IPS DF 19.7 (cell line): ENCODE data around the gene AUH.
A peak's percentile ranks its signal among the peaks of the same experiment; 100 is the strongest.

Experiments used
- DNase-seq: peaks from one replicate; pipeline ENCODE4 v3.0.0-alpha.2; 2013; ENCODE audit warnings: low read depth, low spot score

AUH gene

DNA sequence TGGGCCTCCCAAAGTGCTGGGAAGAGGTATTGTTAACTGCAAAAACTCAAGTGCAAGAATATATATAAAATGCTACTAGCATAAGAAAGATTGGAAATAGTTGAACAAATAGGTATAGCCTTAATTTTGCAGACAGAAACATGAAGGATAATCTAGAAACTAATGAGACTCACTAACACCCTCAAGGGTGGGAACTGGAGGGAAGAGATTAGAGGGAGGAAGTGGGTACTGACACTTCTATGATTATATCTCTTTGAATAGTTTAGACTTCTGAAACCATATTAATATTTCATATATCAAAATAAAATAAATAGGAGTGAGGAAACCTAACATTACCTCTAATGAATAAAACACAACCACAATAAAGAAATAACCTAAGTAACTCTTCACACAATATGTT lies 23.0 kb downstream of the AUH start:
- no peak for DNase-seq

DNA sequence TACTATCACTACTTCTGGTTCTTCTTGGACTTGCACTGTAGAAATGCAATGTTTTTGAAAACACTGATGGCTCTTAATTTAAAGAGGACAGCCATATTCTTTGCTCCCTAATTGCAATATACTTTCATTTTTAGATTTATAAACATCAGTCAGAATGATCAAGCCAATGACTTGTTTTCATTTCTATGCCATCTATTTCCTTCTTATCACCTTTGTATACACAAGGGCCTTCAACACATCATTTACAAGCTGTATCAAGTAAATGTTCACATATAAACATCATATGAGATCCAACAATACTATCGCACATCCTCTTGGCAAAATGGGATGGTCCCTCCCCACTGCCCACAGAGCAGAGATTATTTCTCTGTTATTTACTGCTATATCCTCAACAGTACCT lies 24.9 kb downstream of the AUH start:
- DNase-seq: no peak

DNA sequence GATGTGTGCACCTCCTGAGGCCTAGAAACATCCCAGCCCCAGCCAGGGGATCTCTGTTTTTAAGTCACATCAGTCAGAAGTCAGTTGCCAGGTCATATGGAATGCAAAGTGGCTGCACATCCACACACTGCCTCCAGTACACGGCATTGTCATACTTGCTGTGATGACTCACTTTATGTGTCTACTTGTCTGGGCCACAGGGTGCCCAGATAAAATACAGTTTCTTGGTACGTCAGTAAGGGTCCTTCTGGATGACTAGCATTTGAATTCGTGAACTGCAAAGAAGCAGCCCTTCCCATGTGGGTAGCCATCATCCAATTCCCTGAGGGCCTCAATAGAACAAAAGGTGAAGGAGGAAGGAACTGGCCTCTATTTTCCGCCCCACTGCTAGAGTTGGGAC lies 27.7 kb downstream of the AUH start:
- DNase-seq: no peak

DNA sequence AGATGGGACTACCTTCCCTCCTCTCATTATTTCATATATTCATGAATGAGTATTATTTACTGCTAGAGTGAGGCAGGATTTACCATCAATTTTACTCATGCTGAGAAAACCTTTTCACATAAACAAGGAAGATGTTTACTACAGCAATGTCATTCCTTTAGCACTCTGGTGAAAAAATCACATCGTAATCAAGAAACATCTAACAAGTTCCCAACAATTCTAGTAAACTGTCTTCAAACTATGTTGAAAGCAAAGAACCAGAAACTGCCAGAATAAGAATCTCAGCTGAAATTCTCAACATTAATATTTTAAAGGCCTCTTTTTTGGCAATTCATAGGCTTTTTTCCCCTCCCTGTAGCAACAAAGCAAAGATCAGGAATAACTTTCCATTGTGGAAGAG lies 28.2 kb downstream of the AUH start:
- DNase-seq: no peak

DNA sequence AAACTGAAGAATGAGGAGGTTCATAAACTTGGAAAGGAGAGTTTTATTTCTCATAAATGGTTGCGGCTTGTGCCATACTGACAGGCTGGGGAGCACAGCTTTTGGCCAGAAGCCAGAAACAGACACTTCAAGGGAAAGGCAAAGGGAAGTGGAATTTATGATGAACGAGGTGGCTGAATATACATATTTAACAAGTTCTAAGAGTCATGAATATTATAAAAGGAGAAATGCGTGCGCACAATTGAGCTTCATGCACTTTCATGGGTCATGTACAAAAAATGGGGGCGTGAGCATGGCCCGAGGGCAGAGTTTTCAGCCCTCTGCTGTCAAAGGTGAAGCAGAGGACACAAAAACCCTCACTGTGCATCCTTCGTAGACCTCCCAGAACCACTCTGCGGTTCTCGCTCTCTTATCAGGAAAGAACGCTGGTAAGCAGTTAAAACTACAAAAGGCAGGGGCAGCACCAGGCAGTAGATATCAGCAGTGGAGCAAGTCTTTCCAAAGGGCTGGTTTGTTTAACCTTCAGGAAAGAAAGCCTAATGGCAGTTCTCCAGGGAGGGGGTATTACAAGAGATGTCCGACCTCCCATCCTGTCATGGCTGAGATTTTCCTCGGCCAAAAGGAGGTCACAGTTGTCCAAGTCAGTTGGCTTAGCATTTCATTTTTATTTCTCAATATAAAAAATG lies 29.0 kb downstream of the AUH start:
- DNase-seq: no peak

DNA sequence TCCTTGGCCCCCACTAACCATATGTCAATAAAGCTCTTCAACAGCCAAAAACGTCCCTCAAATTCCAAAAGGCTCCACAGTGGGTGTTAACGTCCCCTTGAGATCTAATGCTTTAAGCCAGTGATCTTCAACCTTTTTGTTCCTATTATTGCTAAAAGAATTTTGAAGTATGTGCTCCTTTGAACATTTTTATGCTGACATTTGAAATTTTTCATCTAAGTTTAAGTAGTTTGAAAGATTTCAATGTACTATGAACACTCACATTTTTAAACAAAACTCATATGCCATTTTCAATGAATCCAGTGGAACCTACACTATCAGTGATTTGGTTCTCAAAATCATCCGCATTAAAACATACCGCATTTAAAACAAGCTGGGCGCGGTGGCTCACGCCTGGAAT lies 29.9 kb downstream of the AUH start:
- no peak for DNase-seq

DNA sequence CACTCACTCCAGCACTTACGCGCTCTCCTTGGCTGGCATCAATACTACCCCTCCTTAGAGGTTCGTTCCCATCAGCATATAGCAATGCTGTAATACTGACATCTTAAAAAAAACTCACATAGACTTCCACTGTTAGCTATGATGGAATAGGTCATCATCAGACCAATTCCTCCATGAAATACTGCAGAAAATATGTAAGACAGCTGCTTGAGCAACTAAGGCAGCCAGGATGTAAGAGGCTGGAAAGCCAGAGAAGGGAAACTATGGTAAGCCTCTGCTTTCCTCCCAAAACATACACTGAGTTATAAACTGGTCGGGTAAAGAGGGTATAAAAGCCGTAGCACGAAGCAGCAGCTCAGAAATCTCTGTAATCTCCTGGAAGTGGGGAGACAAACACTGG lies 33.5 kb downstream of the AUH start:
- DNase-seq: no peak

DNA sequence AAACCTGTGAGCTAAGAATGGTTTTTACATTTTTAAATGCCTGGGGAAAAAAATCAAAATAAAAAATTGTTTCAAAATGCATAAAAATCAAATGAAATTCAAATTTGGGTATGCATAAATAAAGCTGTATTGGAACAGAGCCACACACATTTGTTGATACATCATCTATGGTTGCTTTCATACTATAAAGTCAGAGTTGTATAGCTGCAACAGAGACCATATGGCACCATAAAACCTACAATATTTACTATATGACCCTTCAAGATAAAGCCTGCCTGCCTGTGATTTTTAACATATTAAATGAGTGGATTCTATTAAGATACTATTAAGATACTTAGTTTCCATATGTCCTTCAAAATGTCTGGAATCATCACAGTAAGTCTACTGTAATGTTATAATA lies 40.0 kb downstream of the AUH start:
- no peak for DNase-seq

DNA sequence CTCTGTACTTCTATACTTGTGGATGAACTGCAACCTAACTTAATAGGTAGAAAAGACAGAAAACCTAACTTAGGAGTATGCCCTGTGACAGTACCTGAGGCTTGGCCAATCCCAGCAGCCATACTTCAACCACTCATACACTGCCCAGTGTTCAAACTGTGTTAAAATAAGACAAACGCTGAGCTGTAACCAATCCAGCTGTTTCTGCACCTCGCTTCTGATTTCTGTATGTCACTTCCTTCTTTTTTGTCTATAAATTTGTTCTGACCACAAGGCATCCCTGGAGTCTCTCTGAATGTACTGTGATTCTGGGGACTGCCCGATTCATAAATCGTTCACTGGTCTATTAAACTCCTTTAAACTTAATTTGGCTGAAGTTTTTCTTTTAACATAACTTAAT lies 41.4 kb downstream of the AUH start:
- no peak for DNase-seq

DNA sequence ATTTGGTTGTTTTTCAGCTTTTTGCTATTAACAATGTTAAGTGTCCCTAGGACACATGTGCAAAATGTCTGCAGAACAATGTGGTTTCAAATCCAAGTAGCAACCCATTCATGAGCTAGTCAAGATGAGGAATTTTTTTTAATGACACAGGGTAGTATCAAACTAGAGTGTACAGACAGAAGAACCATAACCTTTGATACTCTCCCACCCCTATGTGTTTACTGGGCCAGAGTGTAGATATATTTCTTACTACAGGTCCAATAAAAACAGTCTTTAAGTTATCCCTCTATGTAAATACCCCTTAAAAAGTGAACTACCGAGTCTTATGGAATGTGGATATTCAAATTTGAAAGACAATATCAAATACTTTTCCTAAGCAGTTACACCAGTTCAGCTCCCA lies 45.6 kb downstream of the AUH start:
- no peak for DNase-seq

DNA sequence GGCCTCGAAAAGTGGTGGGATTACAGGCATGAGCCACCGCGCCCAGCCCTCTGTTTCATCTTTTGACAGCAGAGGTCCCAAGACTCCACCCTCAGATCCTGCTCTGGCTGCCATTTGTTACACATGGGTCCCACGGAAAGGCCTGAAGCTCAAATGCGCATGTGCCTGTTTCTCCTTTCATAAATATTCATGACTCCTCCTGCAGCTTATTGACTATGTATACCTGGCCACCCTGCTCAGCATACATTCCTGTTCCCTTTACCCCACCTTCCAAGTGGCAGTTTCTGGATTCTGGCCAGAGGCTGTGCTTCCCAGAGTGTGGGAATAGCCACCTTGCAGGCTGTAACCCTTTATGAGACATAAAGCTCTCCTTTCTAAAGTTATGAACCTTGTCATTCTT lies 46.5 kb downstream of the AUH start:
- DNase-seq: peak; percentile 30

DNA sequence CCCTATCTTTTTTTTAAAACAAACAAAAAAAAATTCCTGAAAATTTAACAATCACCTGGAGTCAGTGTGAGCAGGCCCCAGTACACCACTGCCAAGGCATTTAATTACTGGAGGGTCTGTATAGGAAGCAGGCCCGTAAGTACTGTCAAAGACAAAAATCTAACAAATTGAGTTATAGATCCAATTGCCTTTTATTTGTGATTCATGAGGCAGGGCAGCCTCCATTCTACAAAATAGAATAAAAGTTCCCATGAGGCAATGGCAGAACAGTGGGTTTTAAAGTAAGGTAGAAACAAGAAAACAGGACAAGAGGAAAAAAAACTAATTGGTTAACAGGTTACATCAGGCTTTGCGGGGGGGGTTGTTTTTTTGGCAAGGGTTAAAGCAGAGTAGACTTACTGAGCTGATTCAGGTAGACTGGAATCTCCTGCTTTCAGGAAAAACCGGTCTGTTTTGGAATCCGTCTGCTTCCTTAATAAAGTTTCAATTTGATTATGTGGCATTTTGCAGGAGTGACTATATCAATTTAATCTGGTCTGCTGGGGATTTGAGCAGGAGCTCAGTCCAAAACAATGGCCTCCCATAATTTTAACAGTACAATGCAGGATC lies 48.9 kb downstream of the AUH start:
- no peak for DNase-seq

DNA sequence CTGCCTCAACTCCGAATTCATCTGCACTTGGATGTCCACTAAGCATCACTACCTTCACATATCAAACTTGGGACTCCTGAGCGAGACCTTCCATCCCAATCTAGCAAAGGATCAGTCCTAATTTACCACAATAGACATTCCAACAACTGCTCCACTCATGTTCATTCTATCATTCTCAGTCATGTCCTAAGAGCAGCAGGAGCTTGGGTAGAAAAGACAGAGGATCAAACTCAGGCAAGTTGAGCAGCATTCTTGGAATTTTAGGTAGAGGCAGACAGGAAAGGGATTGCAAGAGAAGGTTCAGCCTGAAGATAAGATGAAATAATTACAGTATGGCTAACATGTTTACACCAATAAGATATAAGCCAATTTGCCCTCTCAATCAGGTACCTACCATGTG lies 51.7 kb downstream of the AUH start:
- no peak for DNase-seq

DNA sequence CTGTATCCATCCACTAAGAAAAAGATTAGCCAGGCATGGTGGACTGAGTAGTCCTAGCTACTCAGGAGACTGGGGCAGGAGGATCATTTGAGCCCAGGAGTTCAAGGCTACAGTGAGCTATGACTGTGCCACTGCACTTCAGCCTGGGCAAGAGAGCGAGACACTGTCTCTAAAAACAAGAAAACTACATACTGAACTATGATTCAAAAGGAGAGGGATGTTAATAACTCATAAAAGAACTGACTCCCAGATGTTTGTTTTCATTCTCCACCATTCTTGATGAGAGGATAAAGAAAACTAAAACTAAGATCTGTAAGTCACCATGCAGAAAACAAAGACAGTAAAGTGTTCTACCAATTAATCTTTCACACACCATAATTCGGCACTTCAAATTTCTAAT lies 53.5 kb downstream of the AUH start:
- no peak for DNase-seq

DNA sequence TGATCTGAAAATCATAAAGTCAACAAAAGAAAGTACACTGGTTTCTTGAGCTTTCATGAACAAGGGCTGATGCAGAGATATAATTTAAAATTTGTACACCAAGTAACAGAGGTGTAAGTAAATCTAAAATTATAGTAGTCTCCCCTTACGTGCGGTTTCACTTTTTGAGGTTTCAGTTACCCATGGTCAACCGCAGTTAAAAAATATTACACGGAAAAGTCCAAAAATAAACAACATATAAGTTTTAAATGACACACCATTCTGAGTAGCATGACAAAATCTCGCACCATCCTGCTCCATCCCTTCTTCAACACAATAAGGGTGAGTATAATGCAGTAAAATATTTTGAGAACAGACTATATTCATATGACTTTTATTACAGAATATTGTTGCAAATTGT lies 54.4 kb downstream of the AUH start:
- no peak for DNase-seq

DNA sequence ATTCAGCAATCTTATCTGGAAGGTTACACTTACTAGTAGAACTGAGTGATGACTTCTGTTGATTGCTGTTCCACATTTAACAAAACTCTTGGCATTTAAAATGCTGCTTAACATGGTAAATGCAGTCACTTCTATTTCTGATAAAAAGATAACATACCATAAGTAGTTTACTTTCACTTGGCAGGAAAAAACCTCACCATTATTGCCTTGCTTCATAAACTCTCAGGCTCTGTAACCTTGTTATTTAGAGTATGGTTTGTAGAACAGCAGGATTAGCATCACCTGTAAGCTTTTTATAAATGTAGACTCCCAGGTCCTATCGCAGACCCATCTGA lies 55.5 kb downstream of the AUH start:
- DNase-seq: no peak

DNA sequence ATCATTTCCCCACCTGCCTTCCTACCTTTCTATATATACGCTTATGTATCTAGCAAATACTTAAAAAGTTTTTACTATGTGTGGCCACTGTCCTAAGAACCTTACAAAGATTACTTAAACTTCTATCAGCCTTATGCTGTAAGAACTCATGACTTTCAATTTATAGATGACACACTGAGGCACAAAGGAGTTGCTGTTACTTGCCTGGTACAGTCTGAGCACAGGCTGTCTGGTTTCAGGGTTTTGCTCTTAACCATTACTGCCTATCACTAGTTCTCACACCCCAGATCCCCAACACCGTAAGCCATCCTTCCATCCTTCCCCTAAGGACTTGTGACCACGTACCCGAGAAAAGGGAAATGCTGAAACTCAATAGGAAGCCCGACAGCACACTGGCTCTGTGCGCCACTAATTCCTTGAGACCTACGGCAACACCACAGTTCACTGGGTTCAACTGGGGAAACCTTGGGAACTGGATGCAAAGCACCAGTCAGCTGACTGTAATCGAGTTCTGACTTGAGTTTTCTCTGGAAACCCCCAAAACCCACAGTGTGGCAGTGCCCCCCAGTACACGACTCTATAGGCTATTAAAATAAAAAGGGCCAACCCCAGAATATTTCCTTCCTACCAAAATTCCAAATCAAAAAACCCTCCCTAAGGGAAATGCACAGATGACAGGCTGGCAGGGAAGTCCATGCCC lies 56.0 kb downstream of the AUH start:
- DNase-seq: no peak

DNA sequence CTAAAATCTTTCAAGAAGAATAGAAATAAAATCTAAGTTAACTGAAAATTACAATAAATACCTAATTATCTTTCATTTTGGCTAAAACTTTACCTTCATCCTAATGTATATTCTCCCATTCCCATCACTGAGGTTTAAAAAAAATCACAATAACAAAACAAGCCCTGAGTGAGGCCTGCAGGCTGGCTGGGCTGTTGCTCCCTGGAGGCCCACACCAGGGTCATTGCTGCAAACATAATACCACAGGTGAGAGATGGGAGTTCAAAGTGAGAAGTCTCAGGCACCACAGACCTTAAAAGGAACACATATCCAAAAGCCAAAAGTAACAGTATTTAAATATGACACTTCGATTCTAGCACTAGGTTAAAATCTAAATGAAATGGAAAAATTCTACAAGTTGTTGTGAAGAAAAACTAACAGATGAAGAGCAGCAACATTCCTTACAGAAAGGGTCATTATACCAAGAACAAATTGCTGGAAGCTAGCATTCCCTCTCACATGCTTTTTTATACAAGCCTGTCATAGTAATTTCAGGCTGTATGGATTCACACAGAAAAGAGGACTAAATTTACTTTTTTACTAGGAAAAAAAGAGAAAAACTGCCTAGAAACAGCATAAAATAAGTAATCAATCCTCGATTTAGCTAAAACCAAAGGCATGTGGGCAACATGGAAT lies 57.8 kb downstream of the AUH start:
- no peak for DNase-seq

DNA sequence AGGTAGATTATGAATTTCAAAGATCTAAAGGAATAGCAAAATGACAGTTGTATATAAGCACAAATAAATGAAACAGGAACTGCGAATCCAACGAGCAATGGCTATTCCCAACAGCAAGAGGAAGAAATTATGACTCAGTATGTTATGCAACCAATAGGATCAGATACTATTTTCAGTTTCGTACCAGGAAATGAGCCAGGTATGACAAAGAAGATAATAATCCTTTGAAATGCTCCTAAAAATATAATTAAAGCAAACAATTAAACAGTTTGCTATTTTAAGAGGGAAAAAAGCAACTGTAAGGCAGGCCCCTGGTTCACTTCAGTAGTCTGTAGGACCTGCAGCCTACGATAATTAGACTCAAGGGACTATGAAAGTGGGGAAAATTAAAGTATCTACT lies 58.9 kb downstream of the AUH start:
- DNase-seq: no peak

DNA sequence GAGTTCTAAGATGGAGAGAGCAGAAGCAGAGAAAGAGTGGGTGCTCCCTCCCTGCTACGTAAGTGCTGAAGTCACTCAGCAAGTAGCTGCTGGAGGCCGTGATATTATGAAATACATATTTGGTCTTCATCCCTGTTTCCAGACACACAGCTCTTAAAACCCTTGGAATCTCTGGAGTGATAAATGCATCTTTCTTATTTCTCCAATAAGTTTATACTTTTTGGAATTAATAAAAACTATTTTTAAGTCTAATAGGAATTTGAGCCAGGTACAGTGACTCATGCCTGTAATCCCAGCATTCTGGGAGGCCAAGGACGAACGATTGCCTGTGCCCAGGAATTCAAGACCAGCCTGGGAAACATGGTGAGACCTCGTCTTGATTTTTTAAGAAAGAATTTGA lies 60.6 kb downstream of the AUH start:
- no peak for DNase-seq

DNA sequence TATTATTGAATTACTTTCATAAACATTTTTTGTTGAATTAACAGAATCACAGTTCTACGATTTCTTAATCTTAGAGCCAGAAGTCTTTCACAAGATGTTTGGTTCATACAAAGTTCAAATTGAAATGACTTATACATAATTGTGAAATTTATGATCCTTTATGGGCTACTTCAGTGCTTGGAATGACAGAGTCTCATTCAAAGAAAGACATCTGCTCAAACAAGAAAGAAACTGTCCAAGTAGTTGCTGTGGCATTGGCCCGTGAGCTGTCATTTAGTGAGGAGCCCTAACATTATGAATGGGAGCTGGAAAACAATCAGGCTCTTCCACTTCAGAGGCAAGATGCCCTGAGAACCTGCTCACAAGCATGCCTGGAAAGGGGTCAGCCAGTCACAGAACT lies 63.4 kb downstream of the AUH start:
- no peak for DNase-seq

DNA sequence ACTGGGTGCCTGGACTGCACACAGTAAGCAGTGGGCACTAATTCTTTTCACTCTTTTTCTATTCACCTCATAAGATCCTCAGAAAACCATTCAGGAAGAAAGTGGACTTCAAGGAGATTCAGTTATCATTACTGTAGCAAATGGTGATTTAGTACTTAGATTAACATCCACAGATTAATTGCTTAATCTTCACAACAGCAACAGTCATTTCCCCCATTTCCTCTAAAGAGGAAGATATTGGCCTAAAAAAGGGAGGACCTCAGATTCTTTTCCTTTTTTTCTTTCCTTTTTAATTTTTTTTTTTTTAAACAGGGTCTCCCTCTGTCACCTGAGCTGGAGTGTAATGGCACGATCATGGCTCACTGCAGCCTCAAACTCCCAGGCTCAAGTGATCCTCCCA lies 64.4 kb downstream of the AUH start:
- DNase-seq: no peak

DNA sequence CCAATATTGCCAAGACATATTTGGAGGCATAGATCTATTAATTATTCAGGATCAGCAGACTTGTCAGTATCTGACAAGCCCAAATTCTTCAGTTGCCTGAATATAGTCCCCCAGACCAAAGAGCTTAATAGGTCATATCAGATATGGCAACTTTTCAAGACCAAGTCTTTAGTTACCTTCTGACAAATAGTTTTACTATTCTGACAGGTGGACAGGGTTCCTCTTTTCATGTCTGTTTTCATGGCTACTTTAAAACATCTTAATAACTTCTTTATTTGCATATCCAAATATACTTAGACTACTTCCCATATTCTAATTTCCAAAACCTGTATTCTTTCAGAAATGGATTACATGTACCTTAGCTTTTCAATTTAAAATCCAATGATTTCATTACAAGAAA lies 65.4 kb downstream of the AUH start:
- no peak for DNase-seq
